ENCODE data around the gene NPPA.

NPPA gene

GRCh38 chr1:11874258-11874562 is 26.6 kb upstream of the NPPA start:
- DNase-seq (ENCODE audit: low read depth, low spot score) = no peak

DNA sequence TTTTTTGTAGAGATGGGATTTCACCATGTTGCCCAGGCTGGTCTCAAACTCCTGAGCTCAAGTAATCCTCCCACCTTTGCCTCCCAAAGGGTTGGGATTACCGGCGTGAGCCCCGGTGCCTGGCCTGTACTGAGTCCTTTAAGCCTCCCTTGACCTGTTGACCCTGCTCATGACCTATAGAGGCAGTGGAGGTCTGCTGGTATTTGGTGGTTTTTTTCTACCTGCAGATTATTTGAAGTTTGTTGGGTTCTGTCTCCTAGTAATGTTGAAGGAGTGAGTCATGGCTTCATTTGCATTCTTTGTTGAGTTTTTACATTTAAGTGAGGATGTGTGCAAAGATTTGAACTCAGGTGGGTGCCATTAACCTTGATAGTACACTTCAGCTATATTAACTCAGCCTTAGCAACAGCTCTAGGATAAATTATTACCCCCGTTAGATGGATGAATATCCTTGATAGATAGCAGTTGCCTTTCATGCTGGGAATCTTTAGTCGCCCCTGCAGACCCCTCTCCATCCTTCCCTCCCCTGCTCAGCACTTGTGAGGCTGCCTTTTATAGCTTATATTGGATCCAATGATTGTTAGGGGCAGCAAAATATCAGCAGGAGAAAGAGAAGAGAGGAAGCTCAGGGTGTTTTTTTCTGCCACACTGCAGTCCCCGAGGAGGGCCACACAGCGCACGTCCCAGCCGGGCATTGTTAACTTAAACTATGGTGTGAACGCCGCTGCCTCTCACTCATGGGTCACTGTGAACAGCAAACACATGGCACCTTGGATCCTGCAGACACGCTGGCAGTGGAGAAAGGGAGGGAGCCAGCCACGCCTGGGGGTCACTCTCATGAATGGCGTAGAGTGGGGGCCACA is 26.0 kb upstream of the NPPA start:
- no peak for DNase-seq (ENCODE audit: low read depth, low spot score)

DNA sequence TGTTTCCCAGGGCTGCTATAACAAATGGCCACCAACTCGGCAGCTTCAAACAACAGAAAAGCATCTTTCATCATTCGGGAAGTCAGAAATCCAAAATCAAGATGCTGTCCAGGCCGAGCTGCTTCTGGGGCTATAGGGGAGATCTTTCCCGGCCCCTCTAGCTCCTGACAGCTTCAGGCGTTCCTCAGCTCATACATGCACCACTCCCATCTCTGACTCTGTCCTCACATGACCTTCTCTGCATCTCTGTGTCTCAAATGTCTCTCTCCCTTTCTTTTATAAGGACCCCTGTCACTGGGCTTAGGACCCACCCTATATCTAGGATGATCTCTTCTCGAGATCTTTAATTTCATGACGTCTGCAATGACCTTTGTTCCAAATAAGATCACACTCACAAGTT is 25.0 kb upstream of the NPPA start:
- DNase-seq (ENCODE audit: low read depth, low spot score) = no peak

GRCh38 chr1:11869650-11870207 is 22.1 kb upstream of the NPPA start:
- DNase-seq (ENCODE audit: low read depth, low spot score) = no peak

- DNase-seq (ENCODE audit: low read depth, low spot score) = no peak
Measured at GRCh38 chr1:11869104-11869503, 21.5 kb upstream of the NPPA start.

- no peak for DNase-seq (ENCODE audit: low read depth, low spot score)
Measured at GRCh38 chr1:11868331-11868980, 20.9 kb upstream of the NPPA start.

- DNase-seq (ENCODE audit: low read depth, low spot score) = no peak
Measured at GRCh38 chr1:11862890-11863289, 15.3 kb upstream of the NPPA start.

DNA sequence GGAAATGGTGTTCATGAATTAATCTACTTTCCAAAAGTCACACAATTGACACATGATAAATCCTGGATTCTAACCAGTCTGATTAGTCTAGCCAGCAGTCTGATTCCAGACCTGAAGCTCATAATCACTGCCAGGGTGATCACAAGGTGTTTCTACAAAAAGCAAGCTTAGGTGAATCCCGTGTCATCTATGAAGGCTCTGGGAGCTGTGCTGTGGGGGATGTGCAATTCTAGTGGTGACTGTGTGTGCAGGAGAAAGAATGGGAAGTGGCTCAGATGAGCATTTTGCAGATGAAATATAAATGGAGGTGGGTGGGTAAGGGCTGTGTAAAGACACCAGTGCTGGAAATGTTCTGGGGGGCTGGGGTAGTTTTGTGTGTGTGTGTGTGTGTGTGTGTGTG is 13.0 kb upstream of the NPPA start:
- no peak for DNase-seq (ENCODE audit: low read depth, low spot score)

DNA sequence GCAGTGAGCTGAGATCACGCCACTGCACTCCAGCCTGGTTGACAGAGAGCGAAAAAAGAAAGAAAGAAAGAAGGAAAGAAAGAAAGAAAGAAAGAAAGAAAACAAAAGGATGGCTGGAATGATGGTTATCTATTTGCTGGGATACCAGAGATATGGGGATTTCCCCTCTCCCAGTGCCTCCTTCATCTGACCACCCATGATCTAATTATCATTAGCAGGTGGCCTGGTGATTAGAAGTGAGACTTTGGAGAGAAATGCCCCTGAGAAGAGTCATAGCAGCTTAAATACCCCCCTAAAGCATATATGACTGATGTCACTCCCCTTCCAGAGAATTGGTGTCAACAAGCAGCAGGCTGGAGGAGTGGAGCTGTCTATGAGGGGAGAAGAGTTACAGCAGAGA is 12.5 kb upstream of the NPPA start:
- no peak for DNase-seq (ENCODE audit: low read depth, low spot score)

DNA sequence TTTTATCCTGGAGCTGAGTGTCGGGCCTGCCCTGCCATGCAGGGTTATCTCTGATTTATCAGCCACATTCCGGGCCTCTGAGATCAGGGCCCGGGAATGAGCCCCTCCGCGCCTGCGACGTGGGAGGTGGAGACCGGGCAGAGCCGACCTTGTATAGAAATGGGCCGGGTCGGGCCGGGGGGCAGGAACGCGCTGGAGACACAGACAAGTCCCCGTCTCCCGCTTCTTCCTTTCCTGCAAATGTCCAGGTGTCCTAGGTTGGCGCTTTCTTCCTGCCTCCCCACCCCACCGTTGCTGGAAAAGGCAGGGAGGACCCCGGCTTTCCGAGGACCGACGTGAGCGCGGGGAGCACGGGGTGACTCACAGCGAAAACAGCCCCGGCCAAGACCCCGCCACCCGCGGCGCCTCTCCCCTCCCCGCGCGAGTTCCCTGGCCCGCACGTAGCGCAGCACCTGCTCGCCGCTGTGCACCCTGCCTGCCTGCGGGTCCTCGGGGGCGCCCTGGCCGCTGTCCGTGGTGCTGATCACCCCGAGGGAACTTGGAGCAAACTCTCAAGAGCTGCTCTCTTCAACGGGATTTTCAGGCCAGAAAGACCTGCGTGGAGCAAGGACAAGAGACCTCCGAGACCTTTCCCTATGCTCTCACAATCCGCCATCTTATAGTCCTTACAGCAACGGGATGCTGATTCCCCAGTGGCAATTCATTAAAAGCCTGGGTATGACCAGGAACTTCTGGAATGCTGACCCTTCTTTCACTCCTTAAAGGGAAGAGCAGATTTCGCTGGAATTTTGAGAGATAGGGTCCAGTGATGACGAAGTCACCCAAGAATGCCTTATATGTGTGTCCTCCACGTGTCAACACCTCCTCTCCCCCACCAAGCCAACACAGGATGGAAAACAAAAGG is 11.6 kb upstream of the NPPA start:
- peak; percentile 83 for DNase-seq (ENCODE audit: low read depth, low spot score)

DNA sequence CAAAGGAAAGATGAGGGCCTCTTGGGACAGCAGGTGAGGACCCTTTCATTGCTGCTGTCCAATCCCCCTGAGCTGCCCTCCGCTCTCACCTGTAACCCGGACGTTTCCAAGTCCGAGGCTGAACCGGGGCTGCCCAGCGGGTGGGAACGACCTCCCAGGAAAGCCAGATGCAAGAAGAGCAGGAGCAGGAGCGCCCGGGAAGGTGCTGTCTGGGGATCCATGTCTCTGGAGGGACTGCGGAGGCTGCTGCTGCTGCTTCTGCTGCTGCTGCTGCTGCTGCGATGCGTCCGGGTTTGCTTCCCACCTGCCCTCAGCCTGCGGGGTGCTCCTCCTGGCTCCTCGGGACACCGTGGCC is 11.0 kb upstream of the NPPA start, which contains the start of gene NPPB:
NPPB (minus strand) TSS at position 333 of the 355 bp plus-strand sequence; CDS start at position 221, 112 bp downstream.
- DNase-seq (ENCODE audit: low read depth, low spot score) = no peak

- no peak for DNase-seq (ENCODE audit: low read depth, low spot score)
Measured at GRCh38 chr1:11858158-11858557, 10.6 kb upstream of the NPPA start.

DNA sequence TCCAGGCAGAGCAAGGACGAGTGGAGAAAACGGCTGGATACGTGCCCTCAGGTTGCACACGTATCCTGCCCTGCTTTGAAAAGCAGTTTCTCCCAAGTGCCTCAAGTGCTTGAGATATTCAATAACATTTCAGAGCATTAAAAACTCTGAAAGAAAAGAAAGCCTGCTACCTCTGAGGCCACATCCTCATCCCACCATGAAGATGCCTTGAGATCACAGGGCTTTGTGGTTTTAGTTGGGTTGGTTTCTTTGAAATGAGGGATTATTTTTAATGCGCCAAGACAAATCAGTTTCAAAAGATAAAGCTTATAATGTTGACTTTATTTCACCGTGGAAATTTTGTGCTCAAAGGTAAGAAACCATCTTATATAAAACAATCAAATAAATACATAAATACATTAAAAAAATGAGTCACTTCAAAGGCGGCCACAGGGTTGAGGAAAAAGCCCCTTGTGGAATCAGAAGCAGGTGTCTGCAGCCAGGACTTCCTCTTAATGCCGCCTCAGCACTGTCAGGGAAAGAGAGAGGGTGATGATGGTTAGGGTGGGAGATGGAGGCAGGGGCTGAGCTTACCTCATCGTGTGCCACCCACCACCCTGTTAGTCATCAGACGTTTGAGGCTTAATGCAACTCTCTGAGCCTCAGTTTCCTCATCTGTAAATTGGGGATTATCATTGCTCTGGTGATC is 9.7 kb upstream of the NPPA start:
- no peak for DNase-seq (ENCODE audit: low read depth, low spot score)

DNA sequence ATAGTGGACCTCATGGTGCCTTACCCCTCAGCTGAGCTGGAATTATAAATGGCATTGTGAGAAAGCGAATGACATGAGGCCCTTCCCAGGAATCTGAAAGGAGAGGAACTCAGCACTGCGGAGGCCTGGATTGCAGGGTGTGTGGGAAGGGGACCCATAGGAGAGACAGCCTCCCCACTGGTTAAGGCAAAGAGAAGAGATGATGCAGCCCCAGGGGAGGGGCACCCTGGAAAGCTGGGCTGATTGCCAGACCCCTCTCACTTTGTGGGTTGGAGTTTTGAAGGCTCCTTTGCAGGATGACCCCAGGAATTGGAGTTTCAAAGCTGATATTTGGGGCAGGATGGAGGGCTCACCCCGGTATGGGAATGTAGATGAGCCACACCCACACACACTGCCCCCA is 9.1 kb upstream of the NPPA start:
- DNase-seq (ENCODE audit: low read depth, low spot score) = no peak

- no peak for DNase-seq (ENCODE audit: low read depth, low spot score)
Measured at GRCh38 chr1:11855430-11855829, 7.8 kb upstream of the NPPA start.

DNA sequence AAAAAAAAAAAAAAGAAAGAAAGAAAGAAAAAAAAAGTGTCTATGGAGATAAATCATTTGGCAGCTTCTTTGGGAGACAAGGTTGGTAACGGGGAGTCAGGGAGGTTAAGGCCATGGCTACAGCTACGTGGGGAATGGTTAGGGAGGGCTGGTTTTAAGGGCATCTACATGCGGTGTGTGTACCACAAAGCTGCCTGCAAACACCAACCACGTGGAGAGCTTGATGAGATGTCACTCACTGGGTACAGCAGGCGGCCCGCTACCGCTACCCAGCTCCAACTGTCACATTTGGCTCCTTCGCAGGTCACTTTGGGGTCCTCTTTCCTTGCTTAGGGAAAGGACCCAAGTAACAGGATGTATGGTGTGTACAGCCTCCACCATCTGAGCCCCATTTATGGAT is 6.9 kb upstream of the NPPA start:
- DNase-seq (ENCODE audit: low read depth, low spot score) = no peak

- DNase-seq (ENCODE audit: low read depth, low spot score) = no peak
Measured at GRCh38 chr1:11851180-11851579, 3.6 kb upstream of the NPPA start.

DNA sequence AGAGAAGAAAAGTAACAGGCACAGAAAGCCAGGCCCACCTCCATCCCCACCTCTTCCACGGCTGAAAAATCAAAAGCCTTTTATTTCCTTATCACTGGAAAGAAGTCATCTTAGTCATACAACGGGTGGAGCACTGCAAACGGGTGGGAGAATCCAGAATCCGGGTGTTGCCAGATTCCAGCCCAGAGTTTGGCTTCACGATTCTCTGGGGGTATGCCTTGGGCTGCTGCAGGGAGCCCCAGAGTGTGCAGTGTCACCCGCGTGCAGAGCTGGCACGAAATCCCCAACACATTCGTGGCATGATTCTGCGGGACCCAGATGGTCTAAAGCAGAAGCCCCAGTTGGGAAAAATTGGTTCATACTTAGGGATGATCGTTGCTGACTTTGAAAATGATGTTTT is 2.6 kb upstream of the NPPA start:
- no peak for DNase-seq (ENCODE audit: low read depth, low spot score)

GRCh38 chr1:11848373-11848700 is 754 bp upstream of the NPPA start:
- no peak for DNase-seq (ENCODE audit: low read depth, low spot score)

- peak; percentile 30 for DNase-seq (ENCODE audit: low read depth, low spot score)
Measured at GRCh38 chr1:11845641-11846335, 1.8 kb downstream of the NPPA start.

Data from ELF-1 (cell line).